HCT116 (cell line): ENCODE data around the gene CAPN5. TPM values are rescaled to one million over a fixed set of nuclear protein-coding genes. Genes with fewer than 3 reads are reported as not detected.

Source experiments
- ATAC-seq: fragments of 200-7000 bp; cut with Tn5 transposase; 2 replicates; pipeline ENCODE4 v1.9.1; 2020; ENCODE audit warnings: mild to moderate bottlenecking, moderate library complexity
- BruUV-seq: library from RNA; stranded (reverse); fragments of 400-500 nt; replicated peaks from 2 replicates; lab custom pipeline; 2021; lab: Mats Ljungman, UMichigan
- CTCF ChIA-PET: fragments of 300-600 bp; sonication (Branson Sonifier 250); formaldehyde crosslinking; loops from one replicate; lab custom pipeline; 2021; ENCODE audit warnings: antibody characterized with exemption; lab: Charles Lee
- POLR2A ChIA-PET: fragments of 300-600, 350-600 bp; sonication (Branson Sonifier 250); formaldehyde crosslinking; loops from one replicate; lab custom pipeline; 2021; ENCODE audit warnings: antibody characterized with exemption; lab: Charles Lee
- RAD21 ChIA-PET, 2 experiments: fragments of 300-600 bp; sonication (Branson Sonifier 250); formaldehyde crosslinking; loops; one replicate each; lab custom pipeline; 2023; ENCODE audit warnings: low total read pairs in 2 of 2; ENCODE audit not compliant: uncharacterized antibody in 2 of 2, unreplicated experiment in 2 of 2, low non-redundant PET in 1 of 2; lab: Charles Lee
- DNase-seq: peaks from one replicate; pipeline ENCODE4 v3.0.0-alpha.2; 2010; ENCODE audit warnings: low read depth, low spot score
- H2AFZ ChIP-seq: fragments of 200-600 bp; shearing (Covaris generic), sonication (generic); 2 replicates; pipeline ENCODE4 v1.6.1; 2017; ENCODE audit warnings: low read depth, mixed run types, mixed read lengths, antibody characterized with exemption, low read length; ENCODE audit not compliant: poor library complexity, severe bottlenecking
- H3K27ac ChIP-seq: 2 replicates; pipeline ENCODE4 v1.5.1; 2012; ENCODE audit warnings: low read depth, low read length
- H3K27me3 ChIP-seq: fragments of 200-600 bp; sonication (generic); 2 replicates; pipeline ENCODE4 v1.6.1; 2016; ENCODE audit warnings: mixed run types, low read length, mixed read lengths; ENCODE audit not compliant: insufficient read depth
- H3K36me3 ChIP-seq, 2 experiments: fragments of 200-500 bp in 1 of 2; fragments of 200-600 bp in 1 of 2; sonication (Bioruptor generic) in 1 of 2; sonication (generic) in 1 of 2; 2 replicates each; pipeline versions ENCODE4 v1.5.1 to v1.6.1; 2014 to 2016; ENCODE audit warnings: low read length in 2 of 2, inconsistent platforms in 1 of 2, mixed read lengths in 1 of 2, mixed run types in 1 of 2; ENCODE audit not compliant: insufficient read depth in 2 of 2, control insufficient read depth in 1 of 2
- H3K4me1 ChIP-seq, 2 experiments: fragments of 200-600 bp in 1 of 2; sonication (generic) in 1 of 2; 2 replicates each; pipeline versions ENCODE4 v1.5.1 to v1.6.1; 2012 to 2017; ENCODE audit warnings: low read length in 2 of 2, inconsistent platforms in 1 of 2, mild to moderate bottlenecking in 1 of 2, mixed read lengths in 1 of 2, mixed run types in 1 of 2, moderate library complexity in 1 of 2; ENCODE audit not compliant: insufficient read depth in 2 of 2, control insufficient read depth in 1 of 2
- H3K4me2 ChIP-seq: fragments of 200-600 bp; sonication (generic); 2 replicates; pipeline ENCODE4 v1.6.1; 2017; ENCODE audit warnings: mixed run types, low read length, mixed read lengths
- H3K4me3 ChIP-seq, 2 experiments: fragments of 200-600 bp in 1 of 2; sonication (generic) in 1 of 2; replicated peaks in 1 of 2; 2 replicates each; pipeline ENCODE4 v1.5.1; 2011 to 2016; ENCODE audit warnings: low read length in 2 of 2, control low read depth in 1 of 2, low read depth in 1 of 2, mild to moderate bottlenecking in 1 of 2, mixed read lengths in 1 of 2, mixed run types in 1 of 2
- H3K79me2 ChIP-seq: fragments of 200-600 bp; sonication (generic); 2 replicates; pipeline ENCODE4 v1.6.1; 2017; ENCODE audit warnings: mild to moderate bottlenecking, mixed run types, low read length, moderate library complexity, mixed read lengths; ENCODE audit not compliant: insufficient read depth
- H3K9ac ChIP-seq: fragments of 200-600 bp; sonication (generic); 2 replicates; pipeline ENCODE4 v1.6.1; 2016; ENCODE audit warnings: low read length, mixed read lengths
- H3K9me2 ChIP-seq: fragments of 200-600 bp; sonication (generic), shearing (Covaris generic); 2 replicates; pipeline ENCODE4 v1.6.1; 2017; ENCODE audit warnings: mixed run types, mild to moderate bottlenecking, moderate library complexity; ENCODE audit not compliant: insufficient read depth
- H3K9me3 ChIP-seq, 2 experiments: fragments of 200-500 bp in 1 of 2; fragments of 200-600 bp in 1 of 2; sonication (Bioruptor generic) in 1 of 2; sonication (generic) in 1 of 2; 2 replicates each; pipeline ENCODE4 v1.6.1; 2014 to 2017; ENCODE audit warnings: low read length in 2 of 2, mixed read lengths in 2 of 2, inconsistent platforms in 1 of 2, low read depth in 1 of 2, mild to moderate bottlenecking in 1 of 2, mixed run types in 1 of 2, moderate library complexity in 1 of 2; ENCODE audit not compliant: control insufficient read depth in 1 of 2, insufficient read depth in 1 of 2
- H4K20me1 ChIP-seq: fragments of 200-600 bp; sonication (generic), shearing (Covaris generic); 2 replicates; pipeline ENCODE4 v1.6.1; 2017; ENCODE audit warnings: mixed run types, mild to moderate bottlenecking, moderate library complexity; ENCODE audit not compliant: insufficient read depth
- ATF3 ChIP-seq: IDR thresholded peaks from 2 replicates; pipeline ENCODE4 v1.6.1; 2012
- CBX3 ChIP-seq: IDR thresholded peaks from 2 replicates; pipeline ENCODE4 v1.6.1; 2012; ENCODE audit warnings: low read depth
- POLR2A ChIP-seq: IDR thresholded peaks from 2 replicates; pipeline ENCODE4 v1.7.0; 2011; ENCODE audit warnings: borderline replicate concordance; ENCODE audit not compliant: insufficient read depth, insufficient read length; ENCODE audit errors: extremely low read depth
- POLR2AphosphoS5 ChIP-seq: IDR thresholded peaks from 2 replicates; pipeline ENCODE4 v1.6.1; 2011; ENCODE audit warnings: mild to moderate bottlenecking, low read depth, low read length, moderate library complexity
- REST ChIP-seq: IDR thresholded peaks from 2 replicates; pipeline ENCODE4 v1.6.1; 2012; ENCODE audit warnings: low read depth
- ZFX ChIP-seq: fragments of 450-650 bp; IDR thresholded peaks from 2 replicates; pipeline ENCODE4 v1.6.1; 2017
- intact Hi-C: fragments of 100-400 bp; cut with micrococcal nuclease; formaldehyde crosslinking; loops from 2 replicates; pipeline ENCODE4 v1.10.0; 2022
- total RNA-seq: library from RNA; stranded (reverse); gene quantifications from one replicate; pipeline ENCODE4 v1.2.1, GENCODE V29; 2021; ENCODE audit not compliant: unreplicated experiment

Gene CAPN5
- total RNA-seq, 1 experiment from 2014 or later, result 8.6 TPM

DNA sequence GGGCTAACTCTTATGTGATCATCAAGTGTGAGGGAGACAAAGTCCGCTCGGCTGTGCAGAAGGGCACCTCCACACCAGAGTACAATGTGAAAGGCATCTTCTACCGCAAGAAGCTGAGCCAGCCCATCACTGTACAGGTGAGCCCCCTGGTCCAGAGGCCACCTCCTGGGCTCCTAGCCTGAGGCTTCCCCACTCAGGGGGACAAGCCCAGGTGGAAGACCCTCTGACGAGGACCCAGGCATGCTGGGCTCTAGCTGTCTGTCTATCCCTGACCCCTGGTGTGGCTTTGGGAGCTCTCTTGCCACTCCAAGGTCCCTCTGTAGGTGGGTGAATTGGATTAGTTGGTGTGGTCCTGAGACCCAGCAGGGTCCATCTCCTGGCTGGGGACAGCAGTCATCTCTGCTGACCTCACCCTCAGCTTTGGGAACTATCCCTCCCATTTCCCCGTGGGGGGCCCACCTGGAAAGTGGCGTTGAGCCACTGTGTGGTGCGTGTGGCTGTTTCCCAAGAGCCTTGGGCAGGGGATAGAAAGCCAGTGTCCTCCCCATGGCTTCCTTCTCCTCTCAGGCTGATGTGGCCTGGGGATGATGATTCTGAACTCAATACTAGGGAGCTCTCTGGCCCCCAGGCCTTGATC lies 55.9 kb downstream of the CAPN5 start:
- no peaks in the 10 kb centered on the region for H3K9me3 ChIP-seq
- ChIA-PET RAD21 (no interaction called here), POLR2A (no interaction called here), CTCF (no interaction called here)
- H3K4me2 ChIP-seq, result no peak overlapping the region
- H3K9me2 ChIP-seq, result no peaks in the 10 kb centered on the region
- H3K36me3 ChIP-seq, result no peaks in the 10 kb centered on the region
- no peak overlapping the region for H2AFZ ChIP-seq
- no peak for ATAC-seq
- no peaks in the 10 kb centered on the region for H3K27me3 ChIP-seq
- no peak for DNase-seq
- H4K20me1 ChIP-seq, result no peaks in the 10 kb centered on the region
- intact Hi-C loops, result no loop called here
- peaks cover 3 to 11% of the 10 kb centered on the region in 2 experiments; a peak in 2 of 4 replicates for H3K4me1 ChIP-seq
- H3K9ac ChIP-seq, result no peak overlapping the region
- no peaks in the 10 kb centered on the region for H3K79me2 ChIP-seq
- H3K27ac ChIP-seq, result no peak overlapping the region
- TF ChIP-seq ATF3 (no peak), REST (no peak), ZFX (no peak)
- TF ChIP-seq, all 23 proteins: peak for 0
- H3K4me3 ChIP-seq, result no peak overlapping the region
- BruUV-seq, result no TSS peak

- intact Hi-C loops, result no loop called here
- Histone ChIP-seq H4K20me1 (no peaks in the 10 kb centered on the region), H2AFZ (no peak overlapping the region), H3K4me1 (peaks cover 3 to 15% of the 10 kb centered on the region in 2 experiments; a peak in 2 of 4 replicates)
- CTCF ChIA-PET, result no interaction called here
- no TSS peak for BruUV-seq
- no peak for TF ChIP-seq POLR2A
- TF ChIP-seq CBX3, result no peak
- TF ChIP-seq POLR2AphosphoS5, result no peak
- TF ChIP-seq, all 23 proteins: peak for 0
- Histone ChIP-seq H3K36me3 (no peaks in the 10 kb centered on the region), H3K27ac (no peak overlapping the region), H3K9ac (no peak overlapping the region), H3K4me3 (no peak overlapping the region), H3K9me3 (no peaks in the 10 kb centered on the region), H3K79me2 (no peaks in the 10 kb centered on the region), H3K27me3 (no peaks in the 10 kb centered on the region), H3K4me2 (no peak overlapping the region), H3K9me2 (no peaks in the 10 kb centered on the region)
- ATAC-seq (no peak), DNase-seq (no peak)
- ChIA-PET RAD21 (no interaction called here), POLR2A (no interaction called here)
Measured at GRCh38 chr11:77123591-77123990, 56.8 kb downstream of the CAPN5 start.
